Epithelial cell of prostate (primary cell): Measurements from ENCODE around the gene SLC1A7.

Experiments used
- DNase-seq: peaks from one replicate; pipeline ENCODE4 v3.0.0-alpha.2; 2011; ENCODE audit warnings: low read depth, low spot score
- H3K27ac ChIP-seq: fragments of 450-650 bp; 2 replicates; pipeline ENCODE4 v1.5.1; 2017; ENCODE audit warnings: mild to moderate bottlenecking

Gene SLC1A7

DNA sequence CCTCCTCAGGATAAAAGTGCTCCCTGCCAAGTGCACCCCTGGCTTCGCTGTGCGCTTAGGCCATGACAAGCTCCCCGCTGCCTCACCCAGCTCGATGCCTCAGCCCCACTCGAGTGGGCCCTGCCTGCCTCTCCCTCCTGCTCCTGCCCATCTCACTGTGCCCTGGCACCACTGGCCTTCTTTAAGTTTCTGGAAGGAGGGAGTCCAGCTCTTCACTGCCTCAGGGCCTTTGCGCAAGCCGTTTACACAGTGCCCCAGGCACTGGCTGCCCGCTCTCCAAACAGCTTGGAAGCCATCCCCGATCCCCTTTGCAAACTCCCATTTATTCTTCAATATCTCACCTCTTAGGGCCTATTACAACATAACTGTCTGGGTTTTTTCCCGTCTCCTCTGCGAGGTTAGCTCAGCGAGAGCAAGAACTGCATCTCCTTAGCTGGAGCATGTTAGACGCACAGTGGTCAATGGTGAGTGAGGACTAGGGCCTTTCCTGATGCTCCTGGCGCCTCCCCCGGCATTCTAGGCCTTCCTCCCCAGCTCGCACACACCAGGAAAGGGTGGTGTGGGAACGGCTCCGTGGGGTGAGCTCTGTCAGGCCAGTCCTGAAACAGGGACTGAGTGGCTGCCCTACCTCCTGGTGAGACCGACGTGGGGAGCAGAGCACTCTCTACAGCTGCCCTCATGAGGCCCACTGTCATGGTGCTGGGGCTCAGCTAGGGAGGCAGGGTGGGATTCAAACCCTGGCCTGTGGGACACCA is 48.5 kb downstream of the SLC1A7 start:
- no peak overlapping the region for H3K27ac ChIP-seq

GRCh38 chr1:53093451-53093754 is 49.0 kb downstream of the SLC1A7 start:
- H3K27ac ChIP-seq, result no peak overlapping the region
- DNase-seq, result no peak

More for the DNA sequence above, 48.5 kb downstream of the SLC1A7 start:
- DNase-seq, result no peak

- no peak overlapping the region for H3K27ac ChIP-seq
- DNase-seq, result no peak
Measured at GRCh38 chr1:53092659-53093450, 49.6 kb downstream of the SLC1A7 start.

DNA sequence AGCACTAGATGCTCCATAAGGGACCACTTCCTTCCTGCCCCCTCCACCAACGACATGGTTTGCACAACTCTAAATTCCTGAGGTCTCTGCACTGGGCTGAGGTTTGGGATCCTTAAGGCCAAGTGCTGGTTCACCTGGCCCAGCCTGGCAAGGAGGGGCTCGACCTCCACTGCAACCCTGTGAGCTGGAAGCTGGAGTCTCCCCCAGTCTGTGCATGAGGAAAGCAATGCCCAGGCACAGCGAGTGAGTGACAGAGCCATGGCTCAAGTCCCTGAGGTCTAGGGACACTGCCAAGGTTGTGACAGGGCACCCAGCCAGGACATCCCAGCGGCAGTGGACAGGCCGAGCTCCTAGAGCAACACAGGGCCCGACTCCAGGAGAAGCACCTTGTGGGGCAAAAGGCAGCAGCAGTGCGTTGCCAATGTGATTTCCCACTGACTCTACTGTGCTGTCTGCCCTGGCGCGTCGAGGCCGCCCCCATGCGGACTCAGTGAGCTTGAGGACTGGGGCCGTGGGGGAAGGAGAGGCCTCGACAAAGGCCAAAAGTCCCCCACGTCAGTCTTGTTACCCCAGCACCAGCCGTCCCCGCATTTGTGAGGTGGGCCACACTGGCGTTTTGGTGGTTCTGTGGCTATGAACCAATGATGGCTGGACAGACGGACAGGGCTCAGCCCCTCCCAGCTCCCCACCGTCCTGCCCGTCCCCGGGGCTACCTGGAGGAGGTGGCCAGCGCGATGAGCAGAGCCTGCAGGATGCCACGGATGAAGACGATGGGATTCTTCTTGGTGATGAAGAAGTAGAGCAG is 50.4 kb downstream of the SLC1A7 start:
- no peak for DNase-seq
- no peak overlapping the region for H3K27ac ChIP-seq

- no peak overlapping the region for H3K27ac ChIP-seq
- DNase-seq, result no peak
Measured at GRCh38 chr1:53090227-53091147, 52.0 kb downstream of the SLC1A7 start.

GRCh38 chr1:53089478-53090226 is 52.8 kb downstream of the SLC1A7 start:
- H3K27ac ChIP-seq, result no peak overlapping the region
- DNase-seq, result no peak

DNA sequence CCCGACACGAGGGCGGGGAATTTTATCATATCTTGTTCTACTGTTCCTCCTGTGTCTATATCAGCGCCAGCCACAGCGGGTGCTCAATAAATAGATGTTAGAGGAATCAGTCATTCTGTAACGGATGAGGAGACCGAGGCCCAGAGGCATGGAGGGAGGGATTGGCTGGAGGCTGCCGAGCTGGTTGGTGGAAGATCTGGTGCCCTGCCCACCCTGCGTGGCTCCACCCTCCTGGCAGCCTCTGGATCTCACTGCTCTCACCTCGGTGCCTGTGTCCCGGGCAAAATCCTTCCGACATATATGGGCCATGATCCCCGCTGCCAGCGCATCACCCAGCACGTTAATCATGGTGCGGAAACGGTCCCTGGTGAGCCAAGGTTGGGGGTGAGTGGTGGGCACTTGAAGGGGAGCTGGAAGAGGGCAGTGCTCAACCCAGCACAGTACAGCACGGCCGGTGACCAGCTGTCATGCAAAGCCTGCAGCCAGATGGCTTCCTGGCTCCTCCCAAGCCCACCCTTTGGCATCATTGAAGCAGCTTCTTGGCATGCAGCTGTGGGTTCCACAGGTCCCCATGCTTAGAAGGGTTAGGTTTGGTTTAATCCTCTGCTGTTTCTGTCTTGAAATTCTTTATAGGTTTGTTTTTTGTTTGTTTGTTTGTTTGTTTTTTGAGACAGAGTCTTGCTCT is 53.7 kb downstream of the SLC1A7 start:
- H3K27ac ChIP-seq, result no peak overlapping the region
- no peak for DNase-seq

- H3K27ac ChIP-seq, result no peak overlapping the region
- DNase-seq, result no peak
Measured at GRCh38 chr1:53087332-53088285, 54.8 kb downstream of the SLC1A7 start.

DNA sequence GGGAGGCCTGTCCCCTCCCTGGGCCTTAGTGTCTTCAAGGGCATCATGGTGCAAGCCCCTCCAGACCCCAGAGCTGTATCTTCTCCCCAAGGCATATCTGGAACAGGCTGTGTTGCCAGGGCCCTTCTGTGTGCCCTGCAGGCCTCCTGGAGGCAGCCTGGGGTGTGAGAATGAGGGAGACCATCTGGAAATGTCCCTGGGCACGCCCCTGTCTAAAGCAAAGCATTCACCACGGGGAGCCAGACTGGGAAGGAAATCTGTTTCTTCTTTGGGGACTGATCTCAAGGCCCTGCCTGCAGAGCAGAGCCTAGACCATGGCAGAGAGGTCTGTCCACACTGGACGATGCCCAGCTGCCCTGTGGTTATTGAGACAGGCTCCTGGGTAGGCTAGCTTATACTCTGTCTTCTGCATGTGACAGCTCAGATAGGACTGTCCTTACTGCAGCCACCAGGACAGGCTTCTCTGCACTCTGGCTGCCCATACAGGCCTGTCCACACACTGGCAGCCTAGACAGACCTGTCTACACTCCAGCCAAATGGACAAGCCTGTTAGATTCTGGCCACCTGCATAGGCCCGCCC is 55.9 kb downstream of the SLC1A7 start:
- no peak for DNase-seq
- no peak overlapping the region for H3K27ac ChIP-seq

DNA sequence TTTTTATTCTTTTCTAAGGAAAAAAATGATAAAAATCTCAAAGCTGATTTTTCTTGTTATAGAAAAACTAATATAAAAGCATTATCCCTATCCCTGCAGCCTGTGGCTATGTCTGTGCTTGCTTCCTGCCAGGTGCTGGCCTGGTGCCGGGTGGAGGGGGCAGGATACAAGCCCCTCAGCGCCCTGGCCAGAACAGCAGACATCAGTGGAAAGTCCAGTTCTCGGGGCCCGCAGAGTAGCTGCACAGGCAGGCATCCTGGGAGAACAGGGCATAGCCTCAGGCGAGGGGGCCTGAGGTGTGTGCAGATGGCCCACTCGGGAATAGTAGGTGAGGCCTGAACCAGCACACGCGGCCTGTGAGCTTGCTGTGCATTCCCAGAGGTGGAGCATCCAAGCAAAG is 57.0 kb downstream of the SLC1A7 start:
- no peak for DNase-seq

DNA sequence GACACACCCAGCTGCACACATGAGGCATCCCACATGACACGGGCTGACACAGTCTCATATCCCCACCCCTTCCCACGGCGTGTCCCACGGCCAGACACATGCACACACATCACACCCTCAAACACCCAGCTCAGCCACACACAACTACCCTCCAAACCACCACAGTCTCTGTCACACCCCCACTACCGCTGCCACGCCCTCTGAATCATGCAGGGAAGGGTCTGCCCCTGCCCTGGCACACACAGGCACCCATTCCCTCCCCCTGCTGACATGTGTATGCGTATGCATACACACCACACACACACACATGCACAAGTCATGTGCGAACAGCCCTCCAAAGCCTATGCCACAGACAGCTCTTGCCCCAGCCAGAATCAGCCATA is 57.9 kb downstream of the SLC1A7 start:
- no peak overlapping the region for H3K27ac ChIP-seq
- DNase-seq, result peak; percentile 10

More for the DNA sequence above, 57.0 kb downstream of the SLC1A7 start:
- no peak overlapping the region for H3K27ac ChIP-seq

DNA sequence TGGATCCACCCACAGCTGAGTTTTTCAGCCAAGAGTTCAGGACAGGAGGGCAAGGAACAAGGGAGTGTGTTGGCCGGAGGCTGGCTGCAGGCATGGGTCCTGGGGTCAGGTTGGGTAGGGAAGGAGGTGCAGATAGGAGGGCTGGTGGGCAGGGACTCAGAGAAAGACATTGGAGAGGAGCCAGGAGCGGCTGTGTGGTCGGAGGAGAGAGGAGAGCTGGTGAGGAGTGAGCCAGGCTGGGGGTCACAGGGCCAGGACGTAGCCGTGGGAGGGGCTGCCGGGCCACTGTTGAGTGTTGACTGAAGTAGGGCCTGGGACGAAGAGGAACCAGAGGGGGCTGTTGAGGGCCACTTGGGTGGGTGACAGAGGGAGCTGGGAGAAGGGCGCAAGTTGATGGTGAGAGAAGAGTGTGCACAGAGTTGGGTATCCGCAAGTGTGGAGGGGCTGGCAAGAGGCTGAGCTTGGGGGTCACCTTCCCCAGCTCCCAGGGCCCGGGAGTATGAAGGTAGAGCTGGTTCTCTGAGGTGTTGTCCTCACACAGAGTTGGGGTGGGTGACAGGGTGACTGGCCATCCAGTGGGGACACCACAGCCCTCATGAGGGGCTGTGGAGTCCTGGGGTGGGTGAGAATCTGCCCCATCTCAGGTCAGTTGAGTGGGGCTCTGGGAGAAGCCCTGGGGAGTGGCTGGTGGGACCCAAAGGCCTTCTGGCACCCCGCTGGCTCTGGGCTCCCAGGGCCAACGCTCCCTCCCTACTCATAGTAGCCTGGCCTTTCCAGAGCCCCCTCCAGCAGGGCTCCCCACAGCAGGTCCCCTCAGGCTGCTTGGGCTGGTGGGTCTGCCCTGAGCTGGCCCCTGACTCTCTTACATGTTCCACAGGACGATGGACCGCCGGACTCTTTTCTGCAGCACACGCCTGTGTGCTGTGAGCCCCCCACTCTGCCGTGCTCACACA is 58.5 kb downstream of the SLC1A7 start:
- DNase-seq, result no peak
- no peak overlapping the region for H3K27ac ChIP-seq

DNA sequence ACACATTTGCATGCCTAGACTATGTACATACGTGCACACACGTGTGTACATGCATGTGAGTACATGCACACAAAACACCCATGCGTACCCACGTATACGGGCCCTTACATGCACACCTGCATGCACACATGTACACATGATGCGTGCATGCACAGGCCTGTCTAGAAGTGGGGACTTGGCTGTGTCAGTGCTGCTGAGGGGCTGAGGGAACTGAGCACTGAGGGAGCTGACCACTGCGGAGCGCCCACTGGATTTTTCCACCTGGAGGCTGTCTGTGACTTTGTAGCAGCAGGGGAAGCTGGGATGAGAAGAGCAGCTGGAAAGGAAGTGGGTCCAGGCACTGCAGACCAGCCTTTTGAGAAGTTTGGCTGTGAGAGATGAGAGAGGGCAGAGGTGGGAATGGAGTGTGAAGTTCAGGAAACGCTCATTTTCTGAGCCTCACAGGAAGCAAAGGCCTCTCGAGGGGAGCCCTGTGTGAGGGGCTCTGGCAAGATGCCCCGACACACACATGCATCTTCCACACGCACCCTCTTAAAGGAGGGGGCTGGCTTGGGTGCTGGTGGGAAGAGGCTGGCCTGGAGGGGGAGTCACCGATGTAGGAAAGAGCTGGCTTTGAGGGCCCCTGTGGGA is 59.5 kb downstream of the SLC1A7 start:
- no peak for DNase-seq
- H3K27ac ChIP-seq, result no peak overlapping the region

- DNase-seq, result no peak
- no peak overlapping the region for H3K27ac ChIP-seq
Measured at GRCh38 chr1:53081384-53082066, 60.9 kb downstream of the SLC1A7 start.

- no peak overlapping the region for H3K27ac ChIP-seq
- DNase-seq, result no peak
Measured at GRCh38 chr1:53080769-53081168, 61.7 kb downstream of the SLC1A7 start.
